Activated naive CD8-positive, alpha-beta T cell treated with anti-CD3 and anti-CD28 coated beads, Interleukin-2, amount 50 U/mL, for 16 hours (primary cell): Measurements from ENCODE around the gene NAV2.

Source experiments
- DNase-seq: peaks from one replicate; pipeline ENCODE4 v3.0.0-alpha.2; 2020; ENCODE audit warnings: low read depth, low spot score

The NAV2 gene

GRCh38 chr11:19740586-19740985 is 27.9 kb downstream of the NAV2 start:
- DNase-seq, result no peak

GRCh38 chr11:19742588-19743292 is 30.1 kb downstream of the NAV2 start:
- peak; percentile 26 for DNase-seq

GRCh38 chr11:19743622-19744021 is 31.0 kb downstream of the NAV2 start:
- no peak for DNase-seq

GRCh38 chr11:19744130-19744529 is 31.5 kb downstream of the NAV2 start:
- DNase-seq, result no peak

GRCh38 chr11:19746086-19746485 is 33.4 kb downstream of the NAV2 start:
- DNase-seq, result no peak

- DNase-seq, result no peak
Measured at GRCh38 chr11:19747634-19748033, 35.0 kb downstream of the NAV2 start.

GRCh38 chr11:19751055-19751454 is 38.4 kb downstream of the NAV2 start:
- no peak for DNase-seq

GRCh38 chr11:19753451-19754106 is 40.9 kb downstream of the NAV2 start:
- no peak for DNase-seq

- DNase-seq, result no peak
Measured at GRCh38 chr11:19756675-19757475, 44.2 kb downstream of the NAV2 start.

GRCh38 chr11:19759389-19759788 is 46.8 kb downstream of the NAV2 start:
- DNase-seq, result no peak

- no peak for DNase-seq
Measured at GRCh38 chr11:19762266-19762665, 49.6 kb downstream of the NAV2 start.

GRCh38 chr11:19763330-19763729 is 50.7 kb downstream of the NAV2 start:
- no peak for DNase-seq

- DNase-seq, result no peak
Measured at GRCh38 chr11:19766206-19766605, 53.6 kb downstream of the NAV2 start.

- DNase-seq, result no peak
Measured at GRCh38 chr11:19766810-19767209, 54.2 kb downstream of the NAV2 start.

GRCh38 chr11:19767627-19768151 is 55.1 kb downstream of the NAV2 start:
- no peak for DNase-seq

- DNase-seq, result no peak
Measured at GRCh38 chr11:19768197-19768596, 55.6 kb downstream of the NAV2 start.

GRCh38 chr11:19768815-19769214 is 56.2 kb downstream of the NAV2 start:
- DNase-seq, result no peak

GRCh38 chr11:19769820-19770219 is 57.2 kb downstream of the NAV2 start:
- no peak for DNase-seq

- no peak for DNase-seq
Measured at GRCh38 chr11:19770277-19770676, 57.6 kb downstream of the NAV2 start.

GRCh38 chr11:19771463-19771862 is 58.8 kb downstream of the NAV2 start:
- DNase-seq, result no peak

GRCh38 chr11:19772480-19772879 is 59.8 kb downstream of the NAV2 start:
- DNase-seq, result no peak

GRCh38 chr11:19774329-19774728 is 61.7 kb downstream of the NAV2 start:
- no peak for DNase-seq
